Activated CD4-positive, alpha-beta T cell treated with anti-CD3 and anti-CD28 coated beads, Interleukin-2, amount 50 U/mL, for 48 hours (primary cell): ENCODE data around the gene FHIP1B.

ENCODE experiments used
- DNase-seq, 2 experiments: peaks; one replicate each; pipeline ENCODE4 v3.0.0-alpha.2; 2020

The FHIP1B gene

DNA sequence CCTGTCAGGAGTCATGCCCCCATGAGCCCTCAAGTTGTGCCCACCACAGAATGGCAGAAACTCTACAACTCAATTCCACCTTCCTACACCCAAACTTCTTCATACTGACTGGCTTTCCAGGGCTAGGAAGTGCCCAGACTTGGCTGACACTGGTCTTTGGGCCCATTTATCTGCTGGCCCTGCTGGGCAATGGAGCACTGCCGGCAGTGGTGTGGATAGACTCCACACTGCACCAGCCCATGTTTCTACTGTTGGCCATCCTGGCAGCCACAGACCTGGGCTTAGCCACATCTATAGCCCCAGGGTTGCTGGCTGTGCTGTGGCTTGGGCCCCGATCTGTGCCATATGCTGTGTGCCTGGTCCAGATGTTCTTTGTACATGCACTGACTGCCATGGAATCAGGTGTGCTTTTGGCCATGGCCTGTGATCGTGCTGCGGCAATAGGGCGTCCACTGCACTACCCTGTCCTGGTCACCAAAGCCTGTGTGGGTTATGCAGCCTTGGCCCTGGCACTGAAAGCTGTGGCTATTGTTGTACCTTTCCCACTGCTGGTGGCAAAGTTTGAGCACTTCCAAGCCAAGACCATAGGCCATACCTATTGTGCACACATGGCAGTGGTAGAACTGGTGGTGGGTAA lies 35.1 kb downstream of the FHIP1B start, which contains the start of gene OR52W1:
OR52W1 (plus strand) TSS at position 51 of the 637 bp plus-strand sequence; CDS start at position 51, 0 bp downstream.
- DNase-seq = no peak

DNA sequence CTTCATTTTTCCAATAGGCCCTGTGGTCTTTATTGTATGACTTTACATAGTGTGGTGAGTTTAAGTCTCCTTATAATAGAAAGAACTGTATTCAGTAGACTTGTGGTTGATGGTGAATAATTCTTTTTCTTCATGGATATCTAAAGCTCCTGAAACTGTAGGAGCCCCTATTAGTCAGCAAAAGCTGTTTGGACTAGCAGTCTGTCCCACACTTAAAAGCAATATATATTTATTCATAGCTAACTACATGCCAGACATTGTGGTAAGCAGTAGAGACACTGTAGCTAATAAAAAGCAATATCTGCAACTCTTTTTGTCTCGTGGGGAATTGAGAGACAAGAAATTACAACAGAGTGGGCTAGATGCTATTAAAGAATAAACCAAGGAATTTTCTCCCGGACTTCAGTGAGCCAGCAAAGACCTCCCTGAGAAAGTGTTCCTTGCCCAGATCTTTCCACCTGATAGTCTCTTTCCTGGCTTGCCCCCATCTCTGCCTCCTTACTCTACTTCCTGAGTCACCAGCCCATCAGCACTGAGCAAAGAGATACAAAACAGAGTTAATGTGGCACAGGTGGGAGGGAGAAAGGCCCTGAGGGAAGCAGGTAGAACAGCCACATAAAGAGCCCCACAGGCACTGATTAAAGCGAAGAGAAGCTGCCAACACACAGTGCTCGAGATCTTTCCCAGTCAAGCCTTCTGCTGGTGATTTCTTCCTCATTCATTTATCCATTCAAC lies 36.8 kb downstream of the FHIP1B start:
- no peak for DNase-seq

DNA sequence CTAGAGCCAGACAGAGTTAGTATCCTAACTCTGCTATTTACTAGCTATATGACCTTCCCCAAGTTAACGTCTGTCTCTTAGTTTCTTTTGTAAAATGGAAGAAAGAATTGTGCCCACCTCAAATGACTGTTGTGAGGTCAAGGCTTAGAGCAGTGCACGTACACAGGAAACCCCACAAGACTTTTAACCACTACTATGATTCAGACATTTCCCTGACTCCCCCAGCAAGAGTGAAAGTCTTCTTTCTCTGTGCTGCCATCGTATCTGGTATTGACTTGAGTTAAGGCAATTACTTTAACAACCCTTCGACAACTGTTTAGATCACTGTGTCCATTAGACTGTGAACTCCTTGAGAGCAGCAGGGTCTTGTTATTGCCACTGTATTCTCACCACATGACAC lies 38.0 kb downstream of the FHIP1B start:
- DNase-seq = no peak

DNA sequence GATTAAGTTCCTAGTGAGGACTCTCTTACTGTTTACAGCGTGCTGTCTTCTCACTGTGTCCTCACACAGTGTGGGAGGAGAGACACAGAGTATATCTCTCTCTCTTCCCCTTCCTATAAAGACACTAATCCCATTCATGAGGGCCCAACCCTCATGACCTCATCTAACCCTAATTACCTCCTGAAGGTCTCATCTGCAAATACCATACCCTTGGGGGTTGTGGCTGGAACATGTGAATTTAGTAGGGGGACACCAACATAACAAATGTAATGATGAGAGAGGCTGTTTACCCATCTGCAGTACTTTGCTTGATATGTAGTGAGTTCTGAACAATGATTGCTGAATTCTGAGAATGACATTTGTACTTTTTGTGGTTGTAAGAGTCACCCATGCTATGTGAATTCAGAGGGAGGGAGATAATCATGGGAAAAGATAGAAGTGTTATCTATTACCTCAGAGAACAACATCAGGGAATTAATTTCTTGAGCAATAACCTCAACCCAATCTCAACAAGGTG lies 40.3 kb downstream of the FHIP1B start:
- DNase-seq = no peak

DNA sequence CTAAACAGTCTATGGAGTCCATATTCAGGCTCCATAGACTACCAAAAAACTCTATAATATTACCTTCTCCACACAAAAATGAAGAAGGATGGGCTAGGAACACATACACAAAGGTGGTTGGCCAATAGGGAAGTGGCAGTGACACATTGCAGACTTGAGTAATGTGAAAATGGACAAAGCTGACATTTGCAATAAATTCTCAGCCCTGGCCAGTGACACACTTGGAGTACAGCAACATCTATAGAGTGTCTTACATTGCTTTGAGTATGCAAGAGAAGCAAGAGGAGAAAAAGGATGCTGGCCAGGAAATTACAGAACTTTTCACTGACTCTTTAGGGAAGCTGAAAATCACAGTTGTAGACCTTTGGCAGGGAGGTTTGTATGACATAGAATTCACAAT lies 42.7 kb downstream of the FHIP1B start:
- no peak for DNase-seq

DNA sequence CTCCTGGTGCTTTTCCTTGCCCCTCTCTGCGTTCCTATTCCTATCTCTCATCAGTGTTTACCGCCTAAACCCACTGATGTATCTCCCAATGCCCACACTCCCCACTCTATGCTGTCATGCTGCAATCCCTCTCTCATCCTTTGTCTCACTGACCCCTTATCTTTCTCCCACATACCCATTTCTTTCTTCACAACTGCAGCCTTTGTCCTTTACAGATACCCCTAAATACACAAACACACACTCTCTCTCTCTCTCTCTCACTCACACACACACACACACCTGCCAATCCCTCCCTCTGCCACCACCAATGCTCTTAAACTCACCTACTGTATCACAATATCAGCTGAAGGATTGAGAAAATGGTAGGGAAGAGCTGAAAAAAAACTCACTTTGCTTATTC lies 59.0 kb downstream of the FHIP1B start:
- DNase-seq = no peak

DNA sequence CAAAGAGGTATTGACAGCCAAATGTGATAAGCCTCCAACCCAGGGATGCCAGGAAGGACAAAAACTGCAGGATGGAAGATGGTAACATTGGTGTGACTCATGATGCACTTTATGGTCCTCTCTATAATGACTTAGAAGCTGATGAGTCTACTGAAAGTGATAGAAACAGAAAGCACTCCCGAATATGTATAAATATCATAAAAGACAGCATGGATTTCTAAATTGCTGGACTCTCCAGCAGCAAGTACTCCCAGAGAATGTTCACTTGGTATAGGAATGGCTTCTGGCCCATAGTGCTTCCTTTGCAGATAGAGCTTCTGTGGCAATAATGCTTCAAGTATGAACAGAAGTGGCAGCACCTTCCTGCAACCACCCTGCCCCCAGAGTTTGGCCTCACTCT lies 64.2 kb downstream of the FHIP1B start, which contains the start of gene OR52B2:
OR52B2 (minus strand) TSS at position 101 of the 400 bp plus-strand sequence; CDS start at position 101, 0 bp downstream.
- no peak for DNase-seq
